Astrocyte (in vitro differentiated cells and primary cell): ENCODE measurements around the gene CDH22. TPM values are rescaled to one million over a fixed set of nuclear protein-coding genes. Genes with fewer than 3 reads are reported as not detected.

Experiments
- DNase-seq: peaks from one replicate; pipeline ENCODE4 v3.0.0-alpha.2; 2010; ENCODE audit warnings: low read depth
- FAIRE-seq: peaks from 2 replicates; lab custom pipeline; 2011; peaks lifted over from hg19 to GRCh38; lab: Jason Lieb, UNC
- H2AFZ ChIP-seq: 2 replicates; pipeline ENCODE4 v1.6.0; 2012; ENCODE audit warnings: low read depth, low read length, inconsistent platforms
- H3K27ac ChIP-seq: 2 replicates; pipeline ENCODE4 v1.5.1; 2011; ENCODE audit warnings: low read depth, low read length, inconsistent platforms
- H3K27me3 ChIP-seq: 2 replicates; pipeline ENCODE4 v1.6.0; 2011; ENCODE audit warnings: low read length, inconsistent platforms; ENCODE audit not compliant: insufficient read depth
- H3K36me3 ChIP-seq: 2 replicates; pipeline ENCODE4 v1.5.1; 2011; ENCODE audit warnings: low read length, inconsistent platforms; ENCODE audit not compliant: insufficient read depth
- H3K4me1 ChIP-seq: 2 replicates; pipeline ENCODE4 v1.5.1; 2011; ENCODE audit warnings: low read length, inconsistent platforms; ENCODE audit not compliant: insufficient read depth
- H3K4me2 ChIP-seq: 2 replicates; pipeline ENCODE4 v1.6.0; 2012; ENCODE audit warnings: low read length, inconsistent platforms
- H3K4me3 ChIP-seq: 2 replicates; pipeline ENCODE4 v1.5.1; 2011; ENCODE audit warnings: low read depth, mild to moderate bottlenecking, low read length, inconsistent platforms; ENCODE audit not compliant: insufficient read depth
- H3K79me2 ChIP-seq: 2 replicates; pipeline ENCODE4 v1.6.0; 2012; ENCODE audit warnings: mild to moderate bottlenecking, low read length, inconsistent platforms; ENCODE audit not compliant: insufficient read depth
- H3K9ac ChIP-seq: 2 replicates; pipeline ENCODE4 v1.6.0; 2012; ENCODE audit warnings: mild to moderate bottlenecking, low read length, inconsistent platforms
- H3K9me3 ChIP-seq: 2 replicates; pipeline ENCODE4 v1.5.1; 2012; ENCODE audit warnings: low read depth, mild to moderate bottlenecking, low read length, inconsistent platforms; ENCODE audit not compliant: insufficient read depth
- H4K20me1 ChIP-seq: 2 replicates; pipeline ENCODE4 v1.6.0; 2012; ENCODE audit warnings: low read length, inconsistent platforms; ENCODE audit not compliant: insufficient read depth
- H3K27ac Mint-ChIP-seq: one replicate; pipeline ENCODE4 v1.8.0; 2021; ENCODE audit warnings: mild to moderate bottlenecking, mixed read lengths; ENCODE audit not compliant: unreplicated experiment
- H3K27me3 Mint-ChIP-seq: one replicate; pipeline ENCODE4 v1.8.0; 2021; ENCODE audit warnings: low read depth, mixed read lengths; ENCODE audit not compliant: unreplicated experiment
- H3K36me3 Mint-ChIP-seq: one replicate; pipeline ENCODE4 v1.8.0; 2021; ENCODE audit warnings: low read depth, mixed read lengths; ENCODE audit not compliant: unreplicated experiment
- H3K4me1 Mint-ChIP-seq: one replicate; pipeline ENCODE4 v1.8.0; 2021; ENCODE audit warnings: low read depth, mixed read lengths; ENCODE audit not compliant: unreplicated experiment
- H3K4me3 Mint-ChIP-seq: one replicate; pipeline ENCODE4 v1.8.0; 2021; ENCODE audit warnings: mild to moderate bottlenecking, moderate library complexity, mixed read lengths; ENCODE audit not compliant: unreplicated experiment
- H3K9me3 Mint-ChIP-seq: one replicate; pipeline ENCODE4 v1.8.0; 2021; ENCODE audit warnings: mild to moderate bottlenecking, mixed read lengths; ENCODE audit not compliant: unreplicated experiment
- EZH2 ChIP-seq: IDR thresholded peaks from 2 replicates; pipeline ENCODE4 v1.6.1; 2012; ENCODE audit warnings: mild to moderate bottlenecking, low read length, inconsistent platforms; ENCODE audit not compliant: insufficient read depth
- total RNA-seq: library from RNA; stranded (reverse); gene quantifications from 2 replicates; pipeline ENCODE4 v1.2.1, GENCODE V29; 2021
- TF ChIP-seq, protein P1 (sequence below): IDR thresholded peaks from 2 replicates; pipeline ENCODE4 v1.5.1; 2011; ENCODE audit warnings: low read depth, mild to moderate bottlenecking, inconsistent platforms, low read length, moderate library complexity; ENCODE audit not compliant: insufficient read depth

CDH22 gene
- total RNA-seq, 1 donor from 2014 or later: not detected

DNA sequence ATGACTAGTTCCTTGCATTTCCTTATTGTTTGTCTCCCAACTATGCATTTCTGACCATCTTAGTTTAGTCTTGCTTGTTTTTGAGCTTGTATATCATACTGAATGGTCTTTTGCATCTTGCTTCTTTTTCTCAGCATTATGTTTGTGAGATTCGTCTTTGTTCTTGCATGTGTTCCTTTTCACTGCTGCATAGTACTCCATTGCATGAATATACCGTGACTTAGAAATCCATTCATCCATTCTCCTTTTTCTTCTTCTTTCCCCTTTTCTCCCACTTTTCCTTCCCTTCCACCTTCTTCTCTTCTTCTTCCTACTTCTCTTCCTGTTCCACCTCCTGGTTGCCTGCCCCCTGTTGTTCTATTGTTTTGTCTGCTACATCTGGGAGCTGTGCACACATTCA is 42.8 kb downstream of the CDH22 start:
- H2AFZ ChIP-seq: no peak overlapping the region
- no peak overlapping the region for H3K9ac ChIP-seq
- Mint-ChIP-seq H3K36me3 (no peaks in the 10 kb centered on the region), H3K4me3 (no peak overlapping the region), H3K4me1 (no peaks in the 10 kb centered on the region), H3K9me3 (peaks cover 1% of the 10 kb centered on the region), H3K27ac (no peak overlapping the region), H3K27me3 (peaks cover 67% of the 10 kb centered on the region)
- H3K4me2 ChIP-seq: no peak overlapping the region
- H4K20me1 ChIP-seq: no peaks in the 10 kb centered on the region
- TF ChIP-seq, protein P1, sequence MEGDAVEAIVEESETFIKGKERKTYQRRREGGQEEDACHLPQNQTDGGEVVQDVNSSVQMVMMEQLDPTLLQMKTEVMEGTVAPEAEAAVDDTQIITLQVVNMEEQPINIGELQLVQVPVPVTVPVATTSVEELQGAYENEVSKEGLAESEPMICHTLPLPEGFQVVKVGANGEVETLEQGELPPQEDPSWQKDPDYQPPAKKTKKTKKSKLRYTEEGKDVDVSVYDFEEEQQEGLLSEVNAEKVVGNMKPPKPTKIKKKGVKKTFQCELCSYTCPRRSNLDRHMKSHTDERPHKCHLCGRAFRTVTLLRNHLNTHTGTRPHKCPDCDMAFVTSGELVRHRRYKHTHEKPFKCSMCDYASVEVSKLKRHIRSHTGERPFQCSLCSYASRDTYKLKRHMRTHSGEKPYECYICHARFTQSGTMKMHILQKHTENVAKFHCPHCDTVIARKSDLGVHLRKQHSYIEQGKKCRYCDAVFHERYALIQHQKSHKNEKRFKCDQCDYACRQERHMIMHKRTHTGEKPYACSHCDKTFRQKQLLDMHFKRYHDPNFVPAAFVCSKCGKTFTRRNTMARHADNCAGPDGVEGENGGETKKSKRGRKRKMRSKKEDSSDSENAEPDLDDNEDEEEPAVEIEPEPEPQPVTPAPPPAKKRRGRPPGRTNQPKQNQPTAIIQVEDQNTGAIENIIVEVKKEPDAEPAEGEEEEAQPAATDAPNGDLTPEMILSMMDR: no peak
- no peak for TF ChIP-seq EZH2
- DNase-seq: no peak
- H3K27me3 ChIP-seq: peaks cover 10% of the 10 kb centered on the region
- FAIRE-seq: no peak
- H3K9me3 ChIP-seq: no peaks in the 10 kb centered on the region
- H3K79me2 ChIP-seq: no peaks in the 10 kb centered on the region
- H3K36me3 ChIP-seq: no peaks in the 10 kb centered on the region
- H3K4me1 ChIP-seq: no peaks in the 10 kb centered on the region
- no peak overlapping the region for H3K4me3 ChIP-seq
- no peak overlapping the region for H3K27ac ChIP-seq

DNA sequence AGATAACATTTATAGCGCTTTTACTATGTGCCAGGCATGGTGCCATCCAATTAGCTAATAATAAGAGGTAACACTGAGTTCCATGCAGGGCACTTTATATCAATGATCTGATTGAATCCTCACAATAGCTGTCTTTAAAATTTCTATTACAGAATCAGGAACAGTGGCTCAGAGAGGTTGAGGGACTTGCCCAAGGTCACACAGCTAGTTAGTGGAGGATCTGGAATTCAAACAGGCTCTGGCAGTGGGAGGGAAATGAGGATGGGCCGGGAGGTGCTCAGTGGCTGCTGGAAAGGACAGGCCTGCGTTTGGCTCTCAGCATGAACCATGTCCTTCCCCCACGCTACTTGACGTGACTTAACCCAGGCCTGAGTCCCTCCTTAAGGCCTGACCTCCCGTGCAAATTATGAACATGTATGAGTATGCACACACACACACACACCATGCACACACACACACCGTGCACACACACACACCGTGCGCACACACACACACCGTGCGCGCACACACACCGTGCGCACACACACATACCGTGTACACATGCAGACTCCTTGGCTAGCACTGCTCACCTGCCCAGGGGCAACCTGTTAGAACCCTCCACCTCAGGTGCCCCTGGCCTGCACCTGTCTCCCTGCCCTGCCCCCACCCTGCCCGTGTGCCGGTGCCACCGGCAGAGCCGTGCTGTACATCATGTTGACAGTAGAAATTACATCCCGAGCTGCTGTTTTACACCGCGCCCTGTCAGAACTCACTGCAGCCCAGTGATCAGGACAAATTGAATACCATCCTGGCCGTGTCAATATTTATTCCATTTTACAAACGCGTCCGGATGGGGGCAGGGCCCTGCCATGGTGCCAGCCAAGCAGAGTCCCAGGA is 43.7 kb downstream of the CDH22 start:
- no peak for FAIRE-seq
- peaks cover 1% of the 10 kb centered on the region for H3K9me3 Mint-ChIP-seq
- TF ChIP-seq, protein P1: no peak
- no peak for TF ChIP-seq EZH2
- H3K9ac ChIP-seq: no peak overlapping the region
- no peak overlapping the region for H3K4me3 ChIP-seq
- H3K36me3 ChIP-seq: no peaks in the 10 kb centered on the region
- no peaks in the 10 kb centered on the region for H3K4me1 Mint-ChIP-seq
- H3K9me3 ChIP-seq: no peaks in the 10 kb centered on the region
- H4K20me1 ChIP-seq: no peaks in the 10 kb centered on the region
- H3K27ac Mint-ChIP-seq: no peak overlapping the region
- H3K27me3 ChIP-seq: peaks cover 7% of the 10 kb centered on the region
- H3K4me3 Mint-ChIP-seq: no peak overlapping the region
- H3K4me1 ChIP-seq: no peaks in the 10 kb centered on the region
- H3K4me2 ChIP-seq: no peak overlapping the region
- no peaks in the 10 kb centered on the region for H3K36me3 Mint-ChIP-seq
- no peak overlapping the region for H2AFZ ChIP-seq
- peaks cover 67% of the 10 kb centered on the region for H3K27me3 Mint-ChIP-seq
- no peaks in the 10 kb centered on the region for H3K79me2 ChIP-seq
- H3K27ac ChIP-seq: no peak overlapping the region
- no peak for DNase-seq
